K562 (cell line): ENCODE measurements around the gene BNC2. TPM values are rescaled to one million over a fixed set of nuclear protein-coding genes. Genes with fewer than 3 reads are reported as not detected.

Experiments used
- ATAC-seq: fragments of 200-7000 bp; cut with Tn5 transposase; 3 replicates; pipeline ENCODE4 v1.9.1; 2020; ENCODE audit warnings: moderate library complexity
- BruUV-seq: library from RNA; stranded (reverse); fragments of 400-500 nt; replicated peaks from 2 replicates; lab custom pipeline; 2021; lab: Mats Ljungman, UMichigan
- CTCF ChIA-PET: fragments of 300-600 bp; formaldehyde crosslinking; extraction: SDS; loops from one replicate; lab custom pipeline; 2021; ENCODE audit warnings: low intra/inter-chr PET ratio; lab: Yijun Ruan, JAX
- POLR2A ChIA-PET: fragments of 300-600, 350-650 bp; sonication (Branson Sonifier 250); formaldehyde crosslinking; extraction: SDS; loops from one replicate; lab custom pipeline; 2021; ENCODE audit warnings: antibody characterized with exemption, inconsistent platforms; lab: Yijun Ruan, JAX
- DNase-seq, 4 experiments: peaks; one replicate each; pipeline versions ENCODE4 v3.0.0 to v3.0.0-alpha.2; 2011 to 2018; ENCODE audit warnings: low spot score in 3 of 4, mixed read lengths in 3 of 4; ENCODE audit errors: extremely low read depth in 1 of 4
- FAIRE-seq: peaks from 2 replicates; lab custom pipeline; 2011; peaks lifted over from hg19 to GRCh38; lab: Jason Lieb, UNC
- H2AFZ ChIP-seq: 2 replicates; pipeline ENCODE4 v1.6.0; 2011; ENCODE audit warnings: low read depth, low read length, control low read depth, inconsistent platforms
- H3K27ac ChIP-seq: fragments of 200-600 bp; 3 replicates; pipeline ENCODE4 v1.8.0; 2011; ENCODE audit warnings: low read depth, mild to moderate bottlenecking, control low read depth, inconsistent platforms, low read length, moderate library complexity, mixed read lengths; ENCODE audit errors: extremely low read depth
- H3K27me3 ChIP-seq, 2 experiments: fragments of 300-600 bp in 1 of 2; 2 replicates in 1 of 2; 3 replicates in 1 of 2; pipeline versions ENCODE4 v1.6.0 to v1.8.0; 2011; ENCODE audit warnings: inconsistent platforms in 2 of 2, low read length in 2 of 2, mild to moderate bottlenecking in 1 of 2, mixed read lengths in 1 of 2, moderate library complexity in 1 of 2; ENCODE audit not compliant: control insufficient read depth in 2 of 2, insufficient read depth in 2 of 2
- H3K36me3 ChIP-seq: fragments of 300-600 bp; 3 replicates; pipeline ENCODE4 v1.8.0; 2011; ENCODE audit warnings: mild to moderate bottlenecking, low read length, inconsistent platforms; ENCODE audit not compliant: control insufficient read depth, insufficient read depth
- H3K4me1 ChIP-seq, 2 experiments: fragments of 200-600 bp in 1 of 2; replicated peaks in 1 of 2; 2 replicates in 1 of 2; 3 replicates in 1 of 2; pipeline versions ENCODE4 v1.5.1 to v1.8.0; 2011; ENCODE audit warnings: inconsistent platforms in 2 of 2, low read length in 2 of 2, mild to moderate bottlenecking in 1 of 2, mixed read lengths in 1 of 2, moderate library complexity in 1 of 2; ENCODE audit not compliant: control insufficient read depth in 2 of 2, insufficient read depth in 2 of 2
- H3K4me2 ChIP-seq: 2 replicates; pipeline ENCODE4 v1.6.1; 2011; ENCODE audit warnings: low read length, control low read depth, inconsistent platforms, mixed read lengths; ENCODE audit not compliant: insufficient read depth
- H3K4me3 ChIP-seq: fragments of 200-600 bp; sonication (generic), shearing (Covaris generic); 2 replicates; pipeline ENCODE4 v1.5.1; 2016; ENCODE audit warnings: control low read depth, inconsistent platforms
- H3K79me2 ChIP-seq: fragments of 200-600 bp; 3 replicates; pipeline ENCODE4 v1.8.0; 2011; ENCODE audit warnings: low read length, inconsistent platforms; ENCODE audit not compliant: control insufficient read depth, insufficient read depth
- H3K9ac ChIP-seq, 2 experiments: 2 replicates each; pipeline versions ENCODE4 v1.6.0 to v1.6.1; 2011; ENCODE audit warnings: low read depth in 2 of 2, low read length in 2 of 2, control low read depth in 1 of 2, inconsistent platforms in 1 of 2, mild to moderate bottlenecking in 1 of 2, mixed read lengths in 1 of 2; ENCODE audit not compliant: insufficient read depth in 1 of 2
- H3K9me1 ChIP-seq: one replicate; pipeline ENCODE4 v1.6.0; 2011; ENCODE audit warnings: inconsistent platforms, mild to moderate bottlenecking, low read length, moderate library complexity; ENCODE audit not compliant: control insufficient read depth, insufficient read depth
- H3K9me3 ChIP-seq: replicated peaks from 2 replicates; pipeline ENCODE4 v1.5.1; 2011; ENCODE audit warnings: low read depth, low read length, inconsistent platforms; ENCODE audit not compliant: control insufficient read depth, insufficient read depth
- H4K20me1 ChIP-seq: replicated peaks from 2 replicates; pipeline ENCODE4 v1.6.1; 2011; ENCODE audit warnings: low read length, inconsistent platforms, mixed read lengths; ENCODE audit not compliant: control insufficient read depth, insufficient read depth
- CC2D1A ChIP-seq: fragments of 450-650 bp; IDR thresholded peaks from 2 replicates; pipeline ENCODE4 v1.6.1; 2017; ENCODE audit warnings: mild to moderate bottlenecking
- MCM5 ChIP-seq: fragments of 450-650 bp; IDR thresholded peaks from 2 replicates; pipeline ENCODE4 v1.6.1; 2016; ENCODE audit warnings: low read depth
- MIER1 ChIP-seq: fragments of 450-650 bp; IDR thresholded peaks from 2 replicates; pipeline ENCODE4 v1.6.1; 2016; ENCODE audit warnings: antibody characterized with exemption, mild to moderate bottlenecking, low read depth
- RFX1 ChIP-seq: fragments of 450-650 bp; IDR thresholded peaks from 2 replicates; pipeline ENCODE4 v1.6.1; 2016; ENCODE audit warnings: mild to moderate bottlenecking, moderate library complexity
- in situ Hi-C: fragments of 300-500 bp; cut with MboI; formaldehyde crosslinking; loops from 4 replicates; pipeline ENCODE4 v1.15.0; 2018; ENCODE audit warnings: inconsistent platforms, mixed read lengths
- intact Hi-C: fragments of 100-400 bp; cut with micrococcal nuclease; formaldehyde crosslinking; loops from 2 replicates; pipeline ENCODE4 v1.14.2; 2022
- polyA plus RNA-seq, 8 experiments: library from polyadenylated mRNA; depleted of rRNA in 4 of 8; stranded (reverse) in 5 of 8; unstranded in 3 of 8; fragments of >200 nt; fragmentation: Nextera tagmentation in 2 of 8; fragmentation: Illumina TruSeq in 1 of 8; extraction: Ambion mirVana in 2 of 8; extraction: Trizol in 1 of 8; gene quantifications; 2 replicates each; pipeline versions ENCODE4 v1.2.1 to v1.2.3, GENCODE V29; 2011 to 2014; ENCODE audit warnings: inconsistent platforms in 1 of 8, missing spikeins in 1 of 8
- total RNA-seq, 7 experiments: library from RNA; depleted of rRNA in 6 of 7; stranded (reverse); fragments of >200 nt in 6 of 7; fragmentation: Illumina TruSeq in 2 of 7; extraction: Trizol in 2 of 7; gene quantifications; 2 replicates each; pipeline versions ENCODE4 v1.2.1 to v1.2.3, GENCODE V29; 2011 to 2021; ENCODE audit warnings: low replicate concordance in 1 of 7
- TF ChIP-seq, protein P1 (sequence below): IDR thresholded peaks from 2 replicates; pipeline ENCODE4 v1.6.1; 2012; ENCODE audit warnings: low read depth, low read length, improper control_type of control experiment, borderline replicate concordance
- TF ChIP-seq, protein P2 (sequence below), 2 experiments: fragments of 450-650 bp; conservative IDR thresholded peaks; 2 replicates each; pipeline ENCODE4 v1.6.1; 2017; ENCODE audit warnings: mild to moderate bottlenecking in 2 of 2, moderate library complexity in 2 of 2
- TF ChIP-seq, protein P3 (sequence below): fragments of 250-450 bp; sonication (Bioruptor Pico); IDR thresholded peaks from 2 replicates; pipeline ENCODE4 v1.8.0; 2021; ENCODE audit warnings: moderate library complexity, mild to moderate bottlenecking, inconsistent platforms
- TF ChIP-seq, protein P4 (sequence below): fragments of 450-650 bp; IDR thresholded peaks from 2 replicates; pipeline ENCODE4 v1.6.1; 2016; ENCODE audit warnings: mild to moderate bottlenecking
- TF ChIP-seq, protein P5 (sequence below): fragments of 450-650 bp; IDR thresholded peaks from 2 replicates; pipeline ENCODE4 v1.6.1; 2016; ENCODE audit warnings: antibody characterized with exemption
- TF ChIP-seq, protein P6 (sequence below), 3 experiments: fragments of 200-800 bp in 1 of 3; fragments of 250-450 bp in 1 of 3; fragments of 450-650 bp in 1 of 3; sonication (Bioruptor Pico) in 1 of 3; sonication (Bioruptor generic) in 1 of 3; formaldehyde crosslinking in 1 of 3; IDR thresholded peaks; 2 replicates each; pipeline versions ENCODE4 v1.6.1 to v1.8.0; 2016 to 2022; ENCODE audit warnings: mild to moderate bottlenecking in 2 of 3, missing genetic modification characterization in 2 of 3, missing compliant biosample characterization in 1 of 3, moderate library complexity in 1 of 3

The BNC2 gene
- total and polyA plus RNA-seq, 9 of the 15 experiments (the other 6 are each of a cell fraction or from before 2014, with no cell fraction given), result not detected

DNA sequence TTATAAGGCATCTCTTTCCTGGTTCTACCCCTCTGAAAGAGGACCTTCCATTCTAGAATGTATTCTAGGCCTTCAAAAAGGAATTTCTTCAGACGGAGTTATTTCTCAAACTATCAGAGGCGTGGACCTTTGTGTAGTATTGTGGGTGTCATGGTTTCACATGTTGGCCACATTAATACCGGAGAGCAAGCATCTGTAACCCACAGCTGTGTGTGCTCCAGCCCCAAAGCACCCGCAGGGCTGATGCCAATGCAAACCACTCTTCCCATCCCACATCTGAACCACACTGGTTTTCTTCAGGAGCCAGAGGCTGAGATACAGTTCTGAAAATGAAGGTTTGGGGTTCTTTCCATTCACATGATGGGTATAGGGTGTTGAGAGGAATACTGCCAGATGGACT, 127.1 kb downstream of the BNC2 start (continued):
- TF ChIP-seq, protein P1, sequence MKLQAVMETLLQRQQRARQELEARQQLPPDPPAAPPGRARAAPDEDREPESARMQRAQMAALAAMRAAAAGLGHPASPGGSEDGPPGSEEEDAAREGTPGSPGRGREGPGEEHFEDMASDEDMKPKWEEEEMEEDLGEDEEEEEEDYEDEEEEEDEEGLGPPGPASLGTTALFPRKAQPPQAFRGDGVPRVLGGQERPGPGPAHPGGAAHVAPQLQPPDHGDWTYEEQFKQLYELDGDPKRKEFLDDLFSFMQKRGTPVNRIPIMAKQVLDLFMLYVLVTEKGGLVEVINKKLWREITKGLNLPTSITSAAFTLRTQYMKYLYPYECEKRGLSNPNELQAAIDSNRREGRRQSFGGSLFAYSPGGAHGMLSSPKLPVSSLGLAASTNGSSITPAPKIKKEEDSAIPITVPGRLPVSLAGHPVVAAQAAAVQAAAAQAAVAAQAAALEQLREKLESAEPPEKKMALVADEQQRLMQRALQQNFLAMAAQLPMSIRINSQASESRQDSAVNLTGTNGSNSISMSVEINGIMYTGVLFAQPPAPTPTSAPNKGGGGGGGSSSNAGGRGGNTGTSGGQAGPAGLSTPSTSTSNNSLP, result no peak

DNA sequence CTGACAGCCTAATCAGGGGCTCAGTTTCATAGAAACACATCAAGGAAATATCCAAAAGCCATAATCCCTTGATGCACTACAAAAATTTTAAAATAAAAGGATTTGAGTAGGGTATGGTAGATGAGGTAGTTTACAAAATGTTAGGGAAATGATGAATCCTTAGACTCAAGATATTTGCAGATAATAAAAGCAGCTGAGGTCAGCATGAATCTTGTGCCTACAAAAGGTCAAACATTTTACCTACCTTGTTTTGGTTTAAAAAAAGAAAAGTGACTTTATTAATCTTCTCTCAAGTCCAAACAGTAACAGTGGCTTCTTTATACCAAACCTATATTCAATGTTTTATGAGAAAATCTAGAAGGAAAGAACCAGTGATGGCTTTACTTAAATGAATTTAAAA, 135.5 kb downstream of the BNC2 start:
- intact Hi-C loops, result no loop called here
- H3K27ac ChIP-seq, result no peak overlapping the region
- no TSS peak for BruUV-seq
- H3K36me3 ChIP-seq, result no peaks in the 10 kb centered on the region
- ChIA-PET POLR2A (no interaction called here), CTCF (no interaction called here)
- no peak overlapping the region for H3K4me2 ChIP-seq
- no peak for DNase-seq
- no peaks in the 10 kb centered on the region for H3K79me2 ChIP-seq
- H2AFZ ChIP-seq, result no peak overlapping the region
- no peaks in the 10 kb centered on the region for H3K27me3 ChIP-seq
- no peaks in the 10 kb centered on the region for H3K9me3 ChIP-seq
- no peak for FAIRE-seq
- H3K9me1 ChIP-seq, result no peaks in the 10 kb centered on the region
- no peak overlapping the region for H3K9ac ChIP-seq
- no peak for ATAC-seq
- in situ Hi-C loops, result no loop called here
- H4K20me1 ChIP-seq, result no peaks in the 10 kb centered on the region
- H3K4me3 ChIP-seq, result no peak overlapping the region
- H3K4me1 ChIP-seq, result no peaks in the 10 kb centered on the region
- TF ChIP-seq, protein P2, sequence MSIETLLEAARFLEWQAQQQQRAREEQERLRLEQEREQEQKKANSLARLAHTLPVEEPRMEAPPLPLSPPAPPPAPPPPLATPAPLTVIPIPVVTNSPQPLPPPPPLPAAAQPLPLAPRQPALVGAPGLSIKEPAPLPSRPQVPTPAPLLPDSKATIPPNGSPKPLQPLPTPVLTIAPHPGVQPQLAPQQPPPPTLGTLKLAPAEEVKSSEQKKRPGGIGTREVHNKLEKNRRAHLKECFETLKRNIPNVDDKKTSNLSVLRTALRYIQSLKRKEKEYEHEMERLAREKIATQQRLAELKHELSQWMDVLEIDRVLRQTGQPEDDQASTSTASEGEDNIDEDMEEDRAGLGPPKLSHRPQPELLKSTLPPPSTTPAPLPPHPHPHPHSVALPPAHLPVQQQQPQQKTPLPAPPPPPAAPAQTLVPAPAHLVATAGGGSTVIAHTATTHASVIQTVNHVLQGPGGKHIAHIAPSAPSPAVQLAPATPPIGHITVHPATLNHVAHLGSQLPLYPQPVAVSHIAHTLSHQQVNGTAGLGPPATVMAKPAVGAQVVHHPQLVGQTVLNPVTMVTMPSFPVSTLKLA (conservative IDR thresholded peaks at IDR 0.05), result no peak
- TF ChIP-seq RFX1, result no peak
- TF ChIP-seq CC2D1A, result no peak
- TF ChIP-seq, protein P3, sequence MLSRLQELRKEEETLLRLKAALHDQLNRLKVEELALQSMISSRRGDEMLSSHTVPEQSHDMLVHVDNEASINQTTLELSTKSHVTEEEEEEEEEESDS, result no peak
- TF ChIP-seq, protein P4, sequence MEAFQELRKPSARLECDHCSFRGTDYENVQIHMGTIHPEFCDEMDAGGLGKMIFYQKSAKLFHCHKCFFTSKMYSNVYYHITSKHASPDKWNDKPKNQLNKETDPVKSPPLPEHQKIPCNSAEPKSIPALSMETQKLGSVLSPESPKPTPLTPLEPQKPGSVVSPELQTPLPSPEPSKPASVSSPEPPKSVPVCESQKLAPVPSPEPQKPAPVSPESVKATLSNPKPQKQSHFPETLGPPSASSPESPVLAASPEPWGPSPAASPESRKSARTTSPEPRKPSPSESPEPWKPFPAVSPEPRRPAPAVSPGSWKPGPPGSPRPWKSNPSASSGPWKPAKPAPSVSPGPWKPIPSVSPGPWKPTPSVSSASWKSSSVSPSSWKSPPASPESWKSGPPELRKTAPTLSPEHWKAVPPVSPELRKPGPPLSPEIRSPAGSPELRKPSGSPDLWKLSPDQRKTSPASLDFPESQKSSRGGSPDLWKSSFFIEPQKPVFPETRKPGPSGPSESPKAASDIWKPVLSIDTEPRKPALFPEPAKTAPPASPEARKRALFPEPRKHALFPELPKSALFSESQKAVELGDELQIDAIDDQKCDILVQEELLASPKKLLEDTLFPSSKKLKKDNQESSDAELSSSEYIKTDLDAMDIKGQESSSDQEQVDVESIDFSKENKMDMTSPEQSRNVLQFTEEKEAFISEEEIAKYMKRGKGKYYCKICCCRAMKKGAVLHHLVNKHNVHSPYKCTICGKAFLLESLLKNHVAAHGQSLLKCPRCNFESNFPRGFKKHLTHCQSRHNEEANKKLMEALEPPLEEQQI, result no peak
- TF ChIP-seq, protein P5, sequence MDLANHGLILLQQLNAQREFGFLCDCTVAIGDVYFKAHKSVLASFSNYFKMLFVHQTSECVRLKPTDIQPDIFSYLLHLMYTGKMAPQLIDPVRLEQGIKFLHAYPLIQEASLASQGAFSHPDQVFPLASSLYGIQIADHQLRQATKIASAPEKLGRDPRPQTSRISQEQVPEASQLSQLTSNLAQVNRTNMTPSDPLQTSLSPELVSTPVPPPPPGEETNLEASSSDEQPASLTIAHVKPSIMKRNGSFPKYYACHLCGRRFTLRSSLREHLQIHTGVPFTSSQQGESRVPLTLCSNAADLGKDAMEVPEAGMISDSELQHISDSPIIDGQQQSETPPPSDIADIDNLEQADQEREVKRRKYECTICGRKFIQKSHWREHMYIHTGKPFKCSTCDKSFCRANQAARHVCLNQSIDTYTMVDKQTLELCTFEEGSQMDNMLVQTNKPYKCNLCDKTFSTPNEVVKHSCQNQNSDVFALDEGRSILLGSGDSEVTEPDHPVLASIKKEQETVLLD, result no peak
- TF ChIP-seq MIER1, result no peak
- no peak for TF ChIP-seq MCM5
- TF ChIP-seq, protein P6, sequence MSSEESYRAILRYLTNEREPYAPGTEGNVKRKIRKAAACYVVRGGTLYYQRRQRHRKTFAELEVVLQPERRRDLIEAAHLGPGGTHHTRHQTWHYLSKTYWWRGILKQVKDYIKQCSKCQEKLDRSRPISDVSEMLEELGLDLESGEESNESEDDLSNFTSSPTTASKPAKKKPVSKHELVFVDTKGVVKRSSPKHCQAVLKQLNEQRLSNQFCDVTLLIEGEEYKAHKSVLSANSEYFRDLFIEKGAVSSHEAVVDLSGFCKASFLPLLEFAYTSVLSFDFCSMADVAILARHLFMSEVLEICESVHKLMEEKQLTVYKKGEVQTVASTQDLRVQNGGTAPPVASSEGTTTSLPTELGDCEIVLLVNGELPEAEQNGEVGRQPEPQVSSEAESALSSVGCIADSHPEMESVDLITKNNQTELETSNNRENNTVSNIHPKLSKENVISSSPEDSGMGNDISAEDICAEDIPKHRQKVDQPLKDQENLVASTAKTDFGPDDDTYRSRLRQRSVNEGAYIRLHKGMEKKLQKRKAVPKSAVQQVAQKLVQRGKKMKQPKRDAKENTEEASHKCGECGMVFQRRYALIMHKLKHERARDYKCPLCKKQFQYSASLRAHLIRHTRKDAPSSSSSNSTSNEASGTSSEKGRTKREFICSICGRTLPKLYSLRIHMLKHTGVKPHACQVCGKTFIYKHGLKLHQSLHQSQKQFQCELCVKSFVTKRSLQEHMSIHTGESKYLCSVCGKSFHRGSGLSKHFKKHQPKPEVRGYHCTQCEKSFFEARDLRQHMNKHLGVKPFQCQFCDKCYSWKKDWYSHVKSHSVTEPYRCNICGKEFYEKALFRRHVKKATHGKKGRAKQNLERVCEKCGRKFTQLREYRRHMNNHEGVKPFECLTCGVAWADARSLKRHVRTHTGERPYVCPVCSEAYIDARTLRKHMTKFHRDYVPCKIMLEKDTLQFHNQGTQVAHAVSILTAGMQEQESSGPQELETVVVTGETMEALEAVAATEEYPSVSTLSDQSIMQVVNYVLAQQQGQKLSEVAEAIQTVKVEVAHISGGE (CRISPR knock-in tag; IDR thresholded peaks at IDR 0.05), result no peak
